HG03108 (cell line): Measurements from ENCODE around the gene C18orf63.
"Not testable (repeated sequence)": the region's sequence is repeated elsewhere in the genome, so short reads cannot be mapped to it uniquely, and the experiment has no call there.

ENCODE experiments used
- ATAC-seq: cut with Tn5 transposase; IDR thresholded peaks from one replicate; pipeline ENCODE4 v1.9.1; 2021; ENCODE audit warnings: moderate library complexity; ENCODE audit not compliant: unreplicated experiment

Gene C18orf63

GRCh38 chr18:74286106-74286855 lies 29.4 kb upstream of the C18orf63 start:
- ATAC-seq = no peak

GRCh38 chr18:74286856-74287255 lies 28.8 kb upstream of the C18orf63 start:
- ATAC-seq = no peak

- no peak for ATAC-seq
Measured at GRCh38 chr18:74288041-74288440, 27.6 kb upstream of the C18orf63 start.

GRCh38 chr18:74288730-74289129 lies 26.9 kb upstream of the C18orf63 start:
- ATAC-seq = no peak

- ATAC-seq = no peak
Measured at GRCh38 chr18:74289137-74289536, 26.5 kb upstream of the C18orf63 start.

- no peak for ATAC-seq
Measured at GRCh38 chr18:74290021-74290420, 25.6 kb upstream of the C18orf63 start.

- no peak for ATAC-seq
Measured at GRCh38 chr18:74290794-74291471, 24.7 kb upstream of the C18orf63 start.

GRCh38 chr18:74291472-74291770 lies 24.2 kb upstream of the C18orf63 start:
- ATAC-seq = no peak

GRCh38 chr18:74291771-74292540 lies 23.7 kb upstream of the C18orf63 start, which contains the start of gene CYB5A:
Gene CYB5A (minus strand): TSS chr18:74291963. CDS start chr18:74291875, 88 bp downstream.
- peak; percentile 99 for ATAC-seq

GRCh38 chr18:74292541-74292858 lies 23.1 kb upstream of the C18orf63 start:
- ATAC-seq = no peak

- ATAC-seq = not testable (repeated sequence)
Measured at GRCh38 chr18:74292982-74293381, 22.7 kb upstream of the C18orf63 start.

- ATAC-seq = no peak
Measured at GRCh38 chr18:74294526-74294925, 21.1 kb upstream of the C18orf63 start.

- ATAC-seq = no peak
Measured at GRCh38 chr18:74299162-74299561, 16.5 kb upstream of the C18orf63 start.

- ATAC-seq = no peak
Measured at GRCh38 chr18:74299746-74300145, 15.9 kb upstream of the C18orf63 start.

GRCh38 chr18:74303306-74303705 lies 12.3 kb upstream of the C18orf63 start:
- ATAC-seq = no peak

GRCh38 chr18:74303936-74304335 lies 11.7 kb upstream of the C18orf63 start:
- no peak for ATAC-seq

GRCh38 chr18:74310411-74310810 lies 5.2 kb upstream of the C18orf63 start:
- ATAC-seq = no peak

- ATAC-seq = no peak
Measured at GRCh38 chr18:74311000-74311399, 4.6 kb upstream of the C18orf63 start.

GRCh38 chr18:74314759-74315463 lies 728 bp upstream of the C18orf63 start:
- ATAC-seq = no peak

- no peak for ATAC-seq
Measured at GRCh38 chr18:74316257-74317170, 875 bp downstream of the C18orf63 start.
